Stimulated activated CD4-positive, alpha-beta T cell treated with anti-CD3 and anti-CD28 coated beads, Interleukin-2, amount 100 ng/mL, for 4 hours (primary cell): Measurements from ENCODE around the gene DBI.

ENCODE experiments used
- DNase-seq: peaks from one replicate; pipeline ENCODE4 v3.0.0-alpha.2; 2020; ENCODE audit warnings: low read depth

Gene DBI

DNA sequence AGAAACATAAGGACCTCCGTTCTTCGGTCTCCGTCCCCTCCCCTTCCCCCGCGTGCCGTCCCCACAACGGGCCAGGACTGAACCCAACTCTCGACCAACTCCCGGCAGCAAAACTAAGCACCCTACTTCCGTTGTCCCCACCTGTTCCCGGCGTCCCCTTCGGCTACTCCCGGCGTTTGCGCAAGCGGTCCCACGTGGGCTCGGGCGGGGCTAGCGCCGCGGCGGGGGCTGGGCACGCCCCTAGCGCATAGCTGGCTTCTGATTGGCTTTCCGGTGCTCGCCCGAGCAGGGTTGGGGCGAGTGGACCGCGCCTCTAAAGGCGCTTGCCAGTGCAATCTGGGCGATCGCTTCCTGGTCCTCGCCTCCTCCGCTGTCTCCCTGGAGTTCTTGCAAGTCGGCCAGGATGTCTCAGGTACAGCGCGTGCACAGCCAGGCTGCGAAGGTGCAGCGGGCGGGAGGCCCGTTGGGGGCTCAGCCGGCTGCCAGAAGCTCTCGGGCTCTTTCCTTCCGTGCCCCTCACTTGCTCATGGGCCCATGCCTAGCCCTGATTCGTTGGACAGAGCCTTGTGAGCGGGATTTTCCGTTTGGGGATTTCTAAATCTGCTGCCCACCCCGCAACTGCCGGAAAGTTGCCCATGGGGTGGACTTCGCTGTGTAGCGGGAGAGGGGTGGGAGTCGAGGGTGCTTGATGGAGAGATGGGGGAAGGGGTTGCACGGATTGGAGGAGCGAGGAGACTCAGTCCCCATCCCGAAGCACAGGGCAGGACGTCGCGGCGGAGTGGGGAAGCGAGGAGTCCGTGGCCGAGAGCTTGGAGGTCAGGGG is at the start of gene DBI, which contains the start of gene C2orf76:
Gene DBI (plus strand): TSS at position 329 of the 823 bp plus-strand sequence. CDS start 75 bp downstream, at position 404.
Gene C2orf76 (minus strand): TSS at position 186 of the 823 bp plus-strand sequence. CDS start 26,875 bp downstream, outside the sequence.
- DNase-seq: peak; percentile 86

GRCh38 chr2:119317554-119317953 is 49.2 kb upstream of the DBI start:
- no peak for DNase-seq

DNA sequence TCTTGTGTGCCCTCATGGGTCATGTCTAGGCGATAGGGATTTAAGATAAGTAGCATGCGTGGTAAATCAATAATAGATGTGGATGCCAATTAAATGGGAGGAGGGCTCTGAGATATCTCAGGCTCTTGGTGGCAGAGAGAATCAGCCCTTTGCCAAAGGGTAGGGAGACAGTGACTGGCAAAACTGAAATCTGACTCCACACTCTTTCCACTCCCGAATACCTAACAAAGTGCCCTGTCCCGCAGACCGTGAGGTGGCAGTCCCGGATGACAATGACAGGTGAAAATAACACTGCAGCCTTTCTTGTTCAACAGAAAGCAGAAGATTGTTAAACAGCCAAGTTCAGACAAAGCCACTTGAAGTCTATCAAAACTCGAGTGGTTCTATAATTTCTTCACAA is 47.2 kb upstream of the DBI start:
- DNase-seq: no peak

DNA sequence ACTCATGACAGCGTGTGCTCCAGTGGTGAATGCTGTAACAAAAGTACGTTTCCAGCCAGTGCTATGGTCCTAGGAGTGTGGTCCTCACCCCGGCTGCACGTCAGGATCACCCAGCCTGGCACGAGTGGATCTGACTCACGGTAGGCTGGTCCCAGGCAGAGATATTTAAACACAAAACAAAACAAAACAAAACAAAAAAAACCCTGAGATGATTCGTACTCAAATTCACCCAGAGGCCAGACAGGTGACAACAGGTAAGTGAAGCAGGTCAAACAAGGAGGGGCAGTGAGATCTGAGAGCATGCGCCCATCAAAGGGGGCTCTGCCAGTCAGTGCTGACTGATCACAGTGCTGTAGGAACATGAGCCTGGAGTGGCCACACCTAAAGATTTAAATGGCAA is 43.3 kb upstream of the DBI start:
- no peak for DNase-seq

GRCh38 chr2:119324685-119325270 is 42.0 kb upstream of the DBI start:
- DNase-seq: no peak

DNA sequence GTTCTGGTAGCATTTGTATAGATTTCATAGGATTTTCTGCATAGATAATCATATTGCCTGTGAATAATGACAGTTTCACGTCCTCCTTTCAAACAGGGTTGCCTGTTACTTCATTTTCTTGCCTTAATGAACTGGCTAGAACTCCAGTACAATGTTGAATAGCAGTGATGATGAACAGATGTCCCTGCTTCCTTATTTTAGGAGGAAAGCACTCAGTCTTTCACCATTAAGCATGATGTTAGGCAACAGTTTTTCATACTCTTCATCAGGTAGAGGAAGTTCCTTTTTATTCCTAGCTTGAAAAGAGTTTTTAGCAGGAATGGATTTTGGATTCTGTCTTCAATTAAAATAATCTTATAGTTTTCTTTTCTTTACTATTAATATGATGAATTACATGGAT is 39.8 kb upstream of the DBI start:
- no peak for DNase-seq

- DNase-seq: no peak
Observed at GRCh38 chr2:119327431-119327830, 39.3 kb upstream of the DBI start.

DNA sequence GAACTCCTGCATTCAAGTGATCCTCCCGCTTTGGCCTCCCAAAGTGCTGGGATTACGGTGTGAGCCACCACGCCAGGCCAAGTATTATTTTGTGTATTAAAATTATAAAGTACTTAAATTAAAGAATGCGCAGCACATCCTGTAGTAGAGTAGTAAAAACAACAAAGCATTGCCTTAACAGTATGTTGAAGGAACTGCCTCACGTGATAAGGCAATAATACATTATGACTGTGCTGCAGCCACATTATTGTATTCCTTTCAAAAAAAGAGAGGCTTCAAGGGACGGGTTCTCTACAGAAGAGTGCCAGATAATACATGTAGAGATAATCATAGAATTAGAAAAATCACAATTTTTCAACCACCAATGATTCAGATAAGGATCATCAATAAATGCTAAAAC is 33.8 kb upstream of the DBI start:
- no peak for DNase-seq

DNA sequence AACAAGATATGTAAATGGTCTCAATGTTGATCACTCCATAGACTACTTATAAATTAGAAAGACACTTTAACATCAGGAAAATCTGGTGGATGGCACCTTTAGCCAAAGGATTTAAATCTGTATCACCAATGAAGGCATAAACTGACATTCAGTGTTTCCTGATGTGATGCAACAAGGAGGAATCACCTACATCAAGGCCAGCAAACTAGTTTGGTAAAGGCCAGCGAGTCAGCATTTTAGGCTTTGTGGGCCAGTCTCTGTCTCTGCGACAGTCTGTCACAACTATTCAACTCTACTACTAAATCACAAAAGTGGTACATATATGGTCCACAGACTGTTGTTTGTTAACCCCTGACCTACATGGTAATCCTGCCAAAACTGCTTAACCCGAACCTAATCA is 33.4 kb upstream of the DBI start:
- DNase-seq: no peak

DNA sequence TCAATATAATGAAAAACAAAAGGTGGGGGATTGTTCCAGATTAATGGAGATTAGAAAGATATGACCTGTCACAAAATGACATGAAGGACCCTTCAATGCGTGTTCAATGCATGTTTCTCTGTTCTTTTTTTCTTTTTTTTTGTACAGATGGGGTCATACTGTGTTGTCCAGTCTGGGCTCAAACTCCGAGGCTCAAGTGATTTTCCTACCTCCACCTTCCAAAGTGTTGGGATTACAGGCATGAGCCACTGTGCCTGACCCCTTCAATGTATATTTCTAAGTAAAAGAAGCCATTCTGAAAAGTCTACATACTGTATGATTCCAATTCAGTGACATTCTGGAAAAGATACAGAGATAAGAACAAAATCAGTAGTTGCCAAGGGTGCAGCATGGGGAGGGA is 32.9 kb upstream of the DBI start:
- no peak for DNase-seq

- DNase-seq: no peak
Observed at GRCh38 chr2:119337749-119338148, 29.0 kb upstream of the DBI start.

DNA sequence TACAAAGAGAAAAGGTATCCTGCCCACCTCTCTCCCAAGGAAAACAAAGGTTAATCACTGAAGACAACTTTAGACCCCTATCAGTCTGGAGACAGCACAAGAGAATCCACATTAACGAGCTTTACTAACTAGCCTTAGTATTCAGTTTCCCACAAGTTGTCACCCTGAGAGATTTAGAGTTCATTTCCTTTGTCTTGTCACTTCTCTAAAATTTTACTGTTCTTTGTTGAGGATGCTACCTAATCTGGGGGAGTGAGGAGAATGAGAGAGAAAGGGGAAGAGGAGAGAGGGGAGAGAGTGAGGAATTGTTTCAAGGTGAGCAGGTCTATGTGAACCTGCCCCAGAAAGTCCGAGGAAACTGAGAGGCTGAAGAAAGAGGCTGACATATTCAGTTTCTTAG is 28.5 kb upstream of the DBI start:
- DNase-seq: no peak

- peak; percentile 8 for DNase-seq
Observed at GRCh38 chr2:119338826-119339561, 27.8 kb upstream of the DBI start.

DNA sequence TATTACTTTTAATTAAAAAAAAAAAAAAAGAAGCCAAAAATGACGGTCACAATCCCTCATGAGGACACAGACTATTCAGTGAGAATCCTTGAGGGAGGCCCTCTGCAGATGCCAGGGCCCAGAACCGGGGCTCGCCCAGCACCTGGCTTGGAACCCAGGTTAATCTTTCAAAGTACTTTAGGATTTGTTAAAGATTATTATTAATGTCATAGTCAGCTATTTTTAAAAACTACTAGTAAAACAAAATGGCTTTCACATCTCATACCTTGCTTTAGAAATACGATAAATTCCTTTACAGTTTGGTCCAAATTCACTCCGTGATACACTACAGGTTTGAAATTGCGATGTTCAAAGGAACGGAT is 27.2 kb upstream of the DBI start:
- DNase-seq: no peak

GRCh38 chr2:119341684-119342083 is 25.1 kb upstream of the DBI start:
- DNase-seq: no peak

DNA sequence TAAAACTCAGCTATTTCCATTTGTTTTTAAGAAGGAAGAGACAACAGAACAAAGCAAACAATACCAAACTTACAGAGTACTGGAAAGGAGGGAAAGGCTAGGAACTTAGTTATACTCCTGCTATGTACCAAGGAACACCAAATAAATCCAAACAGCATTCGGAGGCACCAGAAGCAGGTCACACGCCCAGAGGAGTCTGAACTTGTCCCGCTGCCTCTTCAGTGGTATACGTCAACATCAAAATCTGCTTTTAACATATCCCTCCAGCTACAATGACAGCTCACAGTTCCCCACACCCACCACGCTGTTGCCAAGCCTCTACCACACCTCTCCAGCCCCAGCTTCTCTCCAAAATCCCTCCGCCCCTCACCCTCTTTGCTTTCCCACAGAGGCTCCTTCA is 17.5 kb upstream of the DBI start:
- DNase-seq: no peak

DNA sequence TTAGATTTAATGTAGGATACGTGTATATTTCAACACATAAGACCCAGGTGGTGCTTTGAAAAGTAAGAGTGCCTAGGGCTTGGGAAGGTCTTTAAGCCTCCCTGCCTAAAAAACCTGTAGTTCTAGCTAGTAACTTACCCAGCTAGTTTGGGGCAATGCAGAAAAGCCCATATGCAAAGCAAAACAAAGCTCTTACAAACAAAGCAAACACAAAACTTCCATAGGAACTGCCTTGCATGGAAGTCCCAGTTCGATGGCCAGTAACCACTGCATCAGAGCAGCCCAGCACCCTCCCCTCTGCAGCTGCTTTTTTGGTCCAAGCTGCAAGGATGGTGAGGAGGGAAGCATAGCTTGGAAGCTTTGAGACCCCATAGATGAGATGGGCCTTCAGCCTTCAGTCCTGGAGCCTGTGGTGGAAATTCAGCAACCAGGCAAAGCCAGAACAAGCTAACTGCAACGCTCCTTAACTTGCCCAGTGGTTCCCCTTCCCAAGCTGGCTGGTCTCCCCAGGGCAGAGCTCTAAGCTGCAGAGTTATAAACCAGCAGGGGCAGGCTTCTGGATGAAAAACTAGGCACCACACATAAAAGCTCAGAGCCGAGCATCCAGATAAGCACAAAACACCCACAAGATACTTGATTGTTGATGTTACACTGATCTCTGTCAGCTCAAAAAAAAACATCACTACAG is 16.3 kb upstream of the DBI start:
- no peak for DNase-seq

GRCh38 chr2:119352357-119352756 is 14.4 kb upstream of the DBI start:
- no peak for DNase-seq

DNA sequence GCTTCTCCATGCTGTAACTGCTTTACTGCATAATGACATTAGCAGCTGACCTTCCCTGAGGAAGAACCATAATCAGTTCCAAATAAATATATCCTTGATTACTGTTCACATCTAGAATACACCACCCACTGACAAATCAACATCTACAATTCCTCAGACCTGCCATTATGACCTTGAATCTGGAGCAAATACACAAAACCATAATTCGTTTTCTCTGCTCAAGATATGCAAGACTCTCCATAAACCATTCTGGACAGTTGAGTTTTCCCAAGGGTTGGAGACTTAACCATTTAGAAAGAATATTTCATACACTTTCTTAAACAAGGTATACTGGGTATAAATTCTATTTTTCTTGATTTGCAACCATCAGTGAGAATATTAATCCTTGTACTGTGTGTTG is 11.9 kb upstream of the DBI start:
- no peak for DNase-seq

DNA sequence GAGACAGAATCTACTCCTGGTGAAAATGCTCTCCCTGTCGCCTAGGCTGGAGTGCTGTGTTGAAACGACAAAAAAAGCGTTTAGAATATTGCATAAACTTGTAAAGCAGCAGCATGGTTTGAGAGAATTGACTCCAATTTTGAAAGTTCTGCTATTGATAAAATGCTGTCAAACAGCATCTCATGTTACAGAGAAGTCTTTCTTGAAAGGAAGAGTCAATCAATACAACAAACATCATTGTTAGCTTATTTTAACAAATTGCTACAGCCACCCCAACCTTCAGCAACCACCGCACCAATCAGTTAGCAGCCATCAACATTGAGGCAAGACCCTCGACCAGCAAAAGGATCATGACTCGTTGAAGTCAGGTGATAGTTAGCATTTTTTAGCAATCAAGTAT is 7.0 kb upstream of the DBI start:
- no peak for DNase-seq

GRCh38 chr2:119360423-119360966 is 6.3 kb upstream of the DBI start:
- no peak for DNase-seq

DNA sequence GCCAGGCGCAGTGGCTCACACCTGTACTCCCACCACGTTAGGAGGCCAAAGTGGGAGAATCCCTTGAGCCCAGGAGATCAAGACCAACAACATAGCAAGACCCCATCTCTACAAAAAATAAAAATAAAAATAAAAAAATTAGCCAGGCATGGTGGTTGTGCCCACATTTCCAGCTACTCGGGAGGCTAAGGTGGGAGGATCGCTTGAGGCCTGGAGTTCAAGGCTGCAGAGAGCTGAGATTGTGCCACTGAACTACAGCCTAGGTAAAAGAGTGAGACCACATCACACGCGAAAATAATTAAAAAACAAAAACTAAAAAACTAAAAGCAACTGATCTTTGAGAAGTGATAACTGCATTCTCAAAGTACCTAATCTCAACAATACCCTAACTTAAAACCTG is 2.0 kb upstream of the DBI start:
- DNase-seq: no peak
